OCI-LY3 (cell line): ENCODE results near the gene FSTL4.

ENCODE experiments used
- H2AFZ ChIP-seq: fragments of 200-600, 300-600 bp; shearing (Covaris generic); 2 replicates; pipeline ENCODE4 v1.6.0; 2014; ENCODE audit warnings: antibody characterized with exemption, low read depth, low read length
- H3K27ac ChIP-seq: fragments of 200-600, 300-600 bp; sonication (generic); 2 replicates; pipeline ENCODE4 v1.5.1; 2014; ENCODE audit warnings: mild to moderate bottlenecking, low read length, moderate library complexity, mixed read lengths
- H3K27me3 ChIP-seq: fragments of 200-600, 300-600 bp; sonication (generic); 2 replicates; pipeline ENCODE4 v1.6.1; 2014; ENCODE audit warnings: low read depth, low read length, mixed read lengths
- H3K36me3 ChIP-seq: fragments of 200-600, 300-600 bp; sonication (generic); replicated peaks from 2 replicates; pipeline ENCODE3; 2014; ENCODE audit warnings: low read depth, low read length, mixed read lengths
- H3K4me1 ChIP-seq: fragments of 300-600, 200-600 bp; sonication (generic); 2 replicates; pipeline ENCODE4 v1.6.1; 2014; ENCODE audit warnings: low read length, mixed read lengths
- H3K4me2 ChIP-seq: fragments of 200-600, 300-600 bp; sonication (generic); 2 replicates; pipeline ENCODE4 v1.6.1; 2014; ENCODE audit warnings: low read length, mixed read lengths
- H3K4me3 ChIP-seq: fragments of 300-600, 200-600 bp; sonication (generic); 2 replicates; pipeline ENCODE4 v1.5.1; 2014; ENCODE audit warnings: antibody characterized with exemption, mild to moderate bottlenecking, low read length, moderate library complexity
- H3K79me2 ChIP-seq: fragments of 300-600, 200-600 bp; shearing (Covaris generic); 2 replicates; pipeline ENCODE4 v1.6.1; 2014; ENCODE audit warnings: mild to moderate bottlenecking, low read length, mixed read lengths
- H3K9ac ChIP-seq: fragments of 300-600, 200-600 bp; shearing (Covaris generic); 2 replicates; pipeline ENCODE4 v1.6.0; 2014; ENCODE audit warnings: mild to moderate bottlenecking, low read length, moderate library complexity
- H3K9me3 ChIP-seq: fragments of 200-600, 300-600 bp; shearing (Covaris generic); 2 replicates; pipeline ENCODE4 v1.6.1; 2014; ENCODE audit warnings: low read length, mixed read lengths; ENCODE audit not compliant: insufficient read depth
- H4K20me1 ChIP-seq: fragments of 200-600, 300-600 bp; sonication (generic); 2 replicates; pipeline ENCODE4 v1.6.1; 2016; ENCODE audit warnings: low read length, mixed read lengths; ENCODE audit not compliant: insufficient read depth
- EZH2phosphoT487 ChIP-seq: fragments of 200-600 bp; shearing (Covaris generic); IDR thresholded peaks from 2 replicates; pipeline ENCODE4 v1.6.1; 2018; ENCODE audit warnings: antibody characterized with exemption, mixed run types, low read depth
- TF ChIP-seq, protein P1 (sequence below): fragments of 200-600, 300-600 bp; sonication (generic); IDR thresholded peaks from 2 replicates; pipeline ENCODE4 v1.5.1; 2014; ENCODE audit warnings: antibody characterized with exemption, low read length, low read depth

Gene FSTL4

GRCh38 chr5:133464013-133464412 is 148.3 kb downstream of the FSTL4 start:
- H3K27me3 ChIP-seq = no peaks in the 10 kb centered on the region
- no peaks in the 10 kb centered on the region for H3K79me2 ChIP-seq
- no peak overlapping the region for H3K9ac ChIP-seq
- H4K20me1 ChIP-seq = no peaks in the 10 kb centered on the region
- H3K36me3 ChIP-seq = no peaks in the 10 kb centered on the region
- H3K27ac ChIP-seq = no peak overlapping the region
- H3K4me1 ChIP-seq = peaks cover 3% of the 10 kb centered on the region; the same call in 1 of the 2 replicates
- H3K4me2 ChIP-seq = no peak overlapping the region
- no peak for TF ChIP-seq EZH2phosphoT487
- TF ChIP-seq, protein P1, sequence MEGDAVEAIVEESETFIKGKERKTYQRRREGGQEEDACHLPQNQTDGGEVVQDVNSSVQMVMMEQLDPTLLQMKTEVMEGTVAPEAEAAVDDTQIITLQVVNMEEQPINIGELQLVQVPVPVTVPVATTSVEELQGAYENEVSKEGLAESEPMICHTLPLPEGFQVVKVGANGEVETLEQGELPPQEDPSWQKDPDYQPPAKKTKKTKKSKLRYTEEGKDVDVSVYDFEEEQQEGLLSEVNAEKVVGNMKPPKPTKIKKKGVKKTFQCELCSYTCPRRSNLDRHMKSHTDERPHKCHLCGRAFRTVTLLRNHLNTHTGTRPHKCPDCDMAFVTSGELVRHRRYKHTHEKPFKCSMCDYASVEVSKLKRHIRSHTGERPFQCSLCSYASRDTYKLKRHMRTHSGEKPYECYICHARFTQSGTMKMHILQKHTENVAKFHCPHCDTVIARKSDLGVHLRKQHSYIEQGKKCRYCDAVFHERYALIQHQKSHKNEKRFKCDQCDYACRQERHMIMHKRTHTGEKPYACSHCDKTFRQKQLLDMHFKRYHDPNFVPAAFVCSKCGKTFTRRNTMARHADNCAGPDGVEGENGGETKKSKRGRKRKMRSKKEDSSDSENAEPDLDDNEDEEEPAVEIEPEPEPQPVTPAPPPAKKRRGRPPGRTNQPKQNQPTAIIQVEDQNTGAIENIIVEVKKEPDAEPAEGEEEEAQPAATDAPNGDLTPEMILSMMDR = no peak
- H2AFZ ChIP-seq = no peak overlapping the region
- no peak overlapping the region for H3K4me3 ChIP-seq
- no peaks in the 10 kb centered on the region for H3K9me3 ChIP-seq

DNA sequence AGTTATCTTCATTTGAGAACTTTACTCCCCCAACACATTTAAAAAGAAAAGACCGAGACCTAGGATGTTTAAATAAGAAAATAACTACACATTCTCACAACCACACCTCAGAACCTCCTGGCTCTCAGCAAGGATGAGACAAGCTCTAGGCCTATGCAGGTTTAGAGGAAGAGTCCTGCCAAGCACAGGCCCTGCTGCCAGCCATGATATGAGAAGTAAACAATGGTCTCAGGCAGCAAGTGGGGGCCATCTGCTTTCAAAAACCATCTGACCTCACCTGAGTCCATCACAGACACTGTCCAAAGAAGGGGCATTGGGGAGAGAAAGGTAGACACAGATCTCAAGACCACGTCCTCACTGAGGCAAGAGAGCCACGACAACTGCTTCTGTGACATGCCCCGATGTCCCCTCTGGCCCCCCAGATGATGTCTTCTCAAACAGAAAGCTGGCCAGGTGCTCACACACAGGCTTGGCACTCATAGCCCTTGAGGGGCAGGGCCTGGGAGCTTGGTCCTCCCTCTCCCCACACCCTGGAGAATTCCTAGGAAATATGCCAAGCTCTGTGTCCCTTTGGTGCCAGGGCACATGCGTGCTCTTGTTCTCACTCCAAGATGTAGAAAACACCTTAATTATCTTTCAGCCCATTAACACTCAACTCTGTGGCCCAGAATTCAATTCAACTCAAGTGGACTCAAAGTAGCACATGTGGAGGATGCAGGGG is 150.4 kb downstream of the FSTL4 start:
- no peaks in the 10 kb centered on the region for H3K9me3 ChIP-seq
- H3K27ac ChIP-seq = no peak overlapping the region
- H3K9ac ChIP-seq = no peak overlapping the region
- H3K36me3 ChIP-seq = no peaks in the 10 kb centered on the region
- no peak overlapping the region for H3K4me3 ChIP-seq
- peaks cover 3% of the 10 kb centered on the region; the same call in 1 of the 2 replicates for H3K4me1 ChIP-seq
- H3K4me2 ChIP-seq = no peak overlapping the region
- H3K79me2 ChIP-seq = no peaks in the 10 kb centered on the region
- H3K27me3 ChIP-seq = no peaks in the 10 kb centered on the region
- H2AFZ ChIP-seq = no peak overlapping the region
- H4K20me1 ChIP-seq = no peaks in the 10 kb centered on the region
- TF ChIP-seq, protein P1 = no peak
- no peak for TF ChIP-seq EZH2phosphoT487

DNA sequence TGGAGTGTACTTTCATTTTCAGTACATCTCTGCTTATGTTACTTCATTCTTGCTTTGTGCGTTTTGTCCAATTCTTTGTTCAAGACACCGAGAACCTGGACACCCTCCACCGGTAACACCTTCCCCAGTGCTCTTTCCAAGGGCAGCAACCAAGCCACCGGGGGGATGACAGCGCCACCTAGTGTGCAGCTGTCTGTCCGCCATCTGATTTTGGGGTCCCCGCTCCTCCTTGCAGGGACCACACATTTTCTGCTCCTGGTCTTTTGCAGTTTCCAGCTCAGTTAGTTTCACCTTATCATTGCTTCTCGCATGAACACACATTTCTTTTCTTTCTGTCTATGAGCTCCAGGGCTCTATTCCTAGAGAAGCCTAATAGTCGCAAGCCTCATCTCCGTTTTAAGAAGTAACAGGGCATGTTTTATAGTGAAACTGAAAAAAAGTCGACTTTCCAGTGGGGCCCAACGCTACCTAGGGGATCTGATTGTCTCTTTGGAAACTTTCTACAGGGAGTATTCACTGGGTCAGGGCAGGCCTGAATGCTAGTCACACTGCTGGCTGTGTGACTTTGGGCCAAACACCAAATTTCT is 152.1 kb downstream of the FSTL4 start:
- H3K9me3 ChIP-seq = no peaks in the 10 kb centered on the region
- TF ChIP-seq, protein P1 = peak; percentile 90
- TF ChIP-seq EZH2phosphoT487 = no peak
- peak overlapping the region; percentile 58 for H3K4me2 ChIP-seq
- H4K20me1 ChIP-seq = no peaks in the 10 kb centered on the region
- H3K36me3 ChIP-seq = no peaks in the 10 kb centered on the region
- H3K4me1 ChIP-seq = peaks cover 3% of the 10 kb centered on the region; the same call in 1 of the 2 replicates
- H2AFZ ChIP-seq = peak overlapping the region; percentile 25; the same call in 1 of the 2 replicates
- H3K27me3 ChIP-seq = no peaks in the 10 kb centered on the region
- H3K79me2 ChIP-seq = no peaks in the 10 kb centered on the region
- 0 out of 2 replicates have a peak overlapping the region, but pooled peaks have one; percentile 13 for H3K9ac ChIP-seq
- no peak overlapping the region for H3K27ac ChIP-seq
- peak overlapping the region; percentile 55 for H3K4me3 ChIP-seq

DNA sequence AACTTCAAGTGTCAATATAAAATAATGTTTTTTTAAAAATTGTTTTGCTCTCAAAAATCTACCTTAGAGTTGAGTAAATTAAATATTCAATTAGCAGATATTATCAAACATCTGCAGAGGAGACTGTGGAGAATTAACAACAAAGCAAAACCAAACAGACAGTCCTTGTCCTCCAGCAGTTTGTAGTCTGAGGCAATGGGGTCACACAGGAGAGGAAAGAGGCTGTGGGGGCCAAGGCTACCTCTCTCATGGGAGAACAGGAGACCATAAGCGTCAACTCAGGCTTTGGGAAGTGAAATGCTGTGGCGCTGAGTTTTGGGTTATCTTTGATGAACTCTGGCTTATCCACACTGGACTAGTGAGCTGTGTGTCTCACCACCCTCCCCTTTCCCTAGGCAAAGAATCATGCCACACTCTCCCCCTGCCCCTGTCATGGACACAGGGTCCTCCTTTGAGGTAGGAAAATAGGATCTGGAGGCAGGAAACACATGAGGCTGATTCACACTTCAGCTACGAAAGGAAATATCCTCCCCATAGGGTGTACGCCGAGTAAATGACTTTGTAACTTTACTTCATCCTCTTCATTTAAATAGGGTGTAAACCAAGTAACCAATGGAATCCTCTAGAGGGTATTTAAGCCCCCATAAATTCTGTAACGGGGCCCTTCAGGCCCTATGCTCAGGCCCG is 152.7 kb downstream of the FSTL4 start:
- Histone ChIP-seq H3K9me3 (no peaks in the 10 kb centered on the region), H3K36me3 (no peaks in the 10 kb centered on the region), H3K79me2 (no peaks in the 10 kb centered on the region), H4K20me1 (no peaks in the 10 kb centered on the region), H3K27me3 (no peaks in the 10 kb centered on the region), H3K27ac (no peak overlapping the region), H2AFZ (no peak overlapping the region), H3K4me1 (peaks cover 3% of the 10 kb centered on the region; the same call in 1 of the 2 replicates), H3K4me3 (peak overlapping the region; percentile 55; the same call in 1 of the 2 replicates), H3K9ac (no peak overlapping the region), H3K4me2 (peak overlapping the region; percentile 58)
- TF ChIP-seq, protein P1 = no peak
- TF ChIP-seq EZH2phosphoT487 = no peak
